ENCODE results near the gene SPDL1. TPM values are rescaled to one million over a fixed set of nuclear protein-coding genes. Genes with fewer than 3 reads are reported as not detected.

Gene SPDL1
- total RNA-seq, 2 donors from 2014 or later: 1.9 to 6.8 TPM

- DNase-seq (ENCODE audit: low spot score) (no peak), ATAC-seq (ENCODE audit: insufficient number of reproducible peaks, low FRiP score, low read depth) (no peak)
- Histone ChIP-seq H3K27me3 (replicated peaks; ENCODE audit: insufficient read depth) (no peaks in the 10 kb centered on the region), H3K4me1 (ENCODE audit: control insufficient read depth in 1 of 2, low read depth in 2 of 2) (no peaks in the 10 kb centered on the region), H3K9me3 (no peaks in the 10 kb centered on the region), H3K36me3 (no peaks in the 10 kb centered on the region), H3K27ac (no peak overlapping the region), H3K4me3 (no peak overlapping the region)
- TF ChIP-seq, protein P1, sequence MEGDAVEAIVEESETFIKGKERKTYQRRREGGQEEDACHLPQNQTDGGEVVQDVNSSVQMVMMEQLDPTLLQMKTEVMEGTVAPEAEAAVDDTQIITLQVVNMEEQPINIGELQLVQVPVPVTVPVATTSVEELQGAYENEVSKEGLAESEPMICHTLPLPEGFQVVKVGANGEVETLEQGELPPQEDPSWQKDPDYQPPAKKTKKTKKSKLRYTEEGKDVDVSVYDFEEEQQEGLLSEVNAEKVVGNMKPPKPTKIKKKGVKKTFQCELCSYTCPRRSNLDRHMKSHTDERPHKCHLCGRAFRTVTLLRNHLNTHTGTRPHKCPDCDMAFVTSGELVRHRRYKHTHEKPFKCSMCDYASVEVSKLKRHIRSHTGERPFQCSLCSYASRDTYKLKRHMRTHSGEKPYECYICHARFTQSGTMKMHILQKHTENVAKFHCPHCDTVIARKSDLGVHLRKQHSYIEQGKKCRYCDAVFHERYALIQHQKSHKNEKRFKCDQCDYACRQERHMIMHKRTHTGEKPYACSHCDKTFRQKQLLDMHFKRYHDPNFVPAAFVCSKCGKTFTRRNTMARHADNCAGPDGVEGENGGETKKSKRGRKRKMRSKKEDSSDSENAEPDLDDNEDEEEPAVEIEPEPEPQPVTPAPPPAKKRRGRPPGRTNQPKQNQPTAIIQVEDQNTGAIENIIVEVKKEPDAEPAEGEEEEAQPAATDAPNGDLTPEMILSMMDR (IDR thresholded peaks at IDR 0.05): no peak
These were observed 40.8 kb upstream of the SPDL1 start for GRCh38 chr5:169542811-169543210.

DNA sequence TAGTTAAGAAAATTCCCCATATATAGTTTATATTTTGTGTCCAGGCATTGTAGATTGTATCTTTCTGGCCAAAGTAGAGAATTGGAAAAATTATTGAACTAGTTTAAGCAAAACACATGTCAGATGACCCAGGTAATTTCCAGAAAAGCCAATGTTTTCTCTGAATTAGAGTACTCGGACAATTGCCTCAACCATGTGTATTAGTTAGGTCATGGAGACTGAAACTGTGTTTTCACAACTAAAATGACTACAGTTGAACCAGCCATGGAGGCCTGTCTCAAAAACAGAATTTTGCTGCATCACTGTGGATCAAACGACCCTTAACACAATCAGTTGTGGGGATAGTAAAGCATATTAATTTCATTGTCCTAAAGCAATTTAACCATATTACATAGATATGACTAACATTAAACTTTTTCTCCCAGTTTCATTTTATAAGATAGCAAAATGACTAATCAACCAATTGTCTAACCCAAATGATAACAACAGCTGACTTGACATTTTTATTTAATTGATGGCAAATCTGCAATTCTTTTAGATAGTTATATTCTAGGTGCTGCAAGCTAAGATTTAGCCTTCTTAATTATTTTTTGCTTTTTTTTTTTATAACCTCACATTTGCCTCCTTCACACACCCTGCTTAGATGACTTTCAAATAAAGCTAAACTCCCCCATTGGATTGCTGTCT lies 39.2 kb upstream of the SPDL1 start:
- no peak overlapping the region for H3K4me3 ChIP-seq
- no peak for DNase-seq (ENCODE audit: low spot score)
- no peak for ATAC-seq (ENCODE audit: insufficient number of reproducible peaks, low FRiP score, low read depth)
- H3K9me3 ChIP-seq: no peaks in the 10 kb centered on the region
- no peaks in the 10 kb centered on the region for H3K36me3 ChIP-seq
- H3K27ac ChIP-seq: no peak overlapping the region
- TF ChIP-seq, protein P1 (IDR thresholded peaks at IDR 0.05): no peak
- H3K4me1 ChIP-seq (ENCODE audit: control insufficient read depth in 1 of 2, low read depth in 2 of 2): no peaks in the 10 kb centered on the region
- no peaks in the 10 kb centered on the region for H3K27me3 ChIP-seq (replicated peaks; ENCODE audit: insufficient read depth)

DNA sequence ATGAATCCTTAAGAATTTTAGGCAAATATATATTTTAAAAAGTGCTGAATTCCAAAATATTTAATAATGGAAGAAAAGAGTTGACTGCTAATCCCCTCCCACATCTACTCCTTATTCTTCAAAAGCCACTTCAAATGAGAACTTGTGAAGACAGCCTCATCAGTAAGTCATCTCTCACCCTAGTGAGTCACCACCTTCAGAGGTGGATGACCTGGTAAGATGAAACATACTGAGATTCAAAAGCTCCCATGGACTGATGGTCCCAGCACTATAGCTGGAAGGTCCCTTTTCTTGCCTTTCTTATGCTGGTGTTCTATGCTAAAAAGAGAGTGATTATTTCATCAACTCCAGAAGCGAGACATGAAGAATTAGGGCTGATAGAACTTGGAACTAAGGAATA lies 37.8 kb upstream of the SPDL1 start:
- no peaks in the 10 kb centered on the region for H3K9me3 ChIP-seq
- TF ChIP-seq, protein P1 (IDR thresholded peaks at IDR 0.05): no peak
- H3K4me1 ChIP-seq (ENCODE audit: control insufficient read depth in 1 of 2, low read depth in 2 of 2): no peaks in the 10 kb centered on the region
- DNase-seq (ENCODE audit: low spot score) (no peak), ATAC-seq (ENCODE audit: insufficient number of reproducible peaks, low FRiP score, low read depth) (no peak)
- no peaks in the 10 kb centered on the region for H3K36me3 ChIP-seq
- H3K27ac ChIP-seq: no peak overlapping the region
- H3K4me3 ChIP-seq: no peak overlapping the region
- H3K27me3 ChIP-seq (replicated peaks; ENCODE audit: insufficient read depth): no peaks in the 10 kb centered on the region

- no peaks in the 10 kb centered on the region for H3K36me3 ChIP-seq
- TF ChIP-seq, protein P1 (IDR thresholded peaks at IDR 0.05): no peak
- no peaks in the 10 kb centered on the region for H3K4me1 ChIP-seq (ENCODE audit: control insufficient read depth in 1 of 2, low read depth in 2 of 2)
- no peak for DNase-seq (ENCODE audit: low spot score)
- no peak overlapping the region for H3K27ac ChIP-seq
- ATAC-seq (ENCODE audit: insufficient number of reproducible peaks, low FRiP score, low read depth): no peak
- no peak overlapping the region for H3K4me3 ChIP-seq
- H3K27me3 ChIP-seq (replicated peaks; ENCODE audit: insufficient read depth): no peaks in the 10 kb centered on the region
- no peaks in the 10 kb centered on the region for H3K9me3 ChIP-seq
These were observed 37.2 kb upstream of the SPDL1 start for GRCh38 chr5:169546346-169546745.

- TF ChIP-seq, protein P1 (IDR thresholded peaks at IDR 0.05): no peak
- H3K4me3 ChIP-seq: no peak overlapping the region
- no peaks in the 10 kb centered on the region for H3K36me3 ChIP-seq
- no peak for ATAC-seq (ENCODE audit: insufficient number of reproducible peaks, low FRiP score, low read depth)
- no peaks in the 10 kb centered on the region for H3K27me3 ChIP-seq (replicated peaks; ENCODE audit: insufficient read depth)
- H3K27ac ChIP-seq: no peak overlapping the region
- no peak for DNase-seq (ENCODE audit: low spot score)
- H3K4me1 ChIP-seq (ENCODE audit: control insufficient read depth in 1 of 2, low read depth in 2 of 2): no peaks in the 10 kb centered on the region
- H3K9me3 ChIP-seq: no peaks in the 10 kb centered on the region
These were observed 36.1 kb upstream of the SPDL1 start for GRCh38 chr5:169547508-169547907.

Data from thoracic aorta (tissue), 2 donors.